Hepatocyte (in vitro differentiated cells): ENCODE results near the gene HPSE2. TPM values are rescaled to one million over a fixed set of nuclear protein-coding genes. Genes with fewer than 3 reads are reported as not detected.

Experiments used
- DNase-seq: peaks from one replicate; pipeline ENCODE4 v3.0.0-alpha.2; 2016; ENCODE audit warnings: low spot score
- H2AFZ ChIP-seq: fragments of 200-600 bp; sonication (generic); 2 replicates; pipeline ENCODE4 v1.6.0; 2016; ENCODE audit warnings: antibody characterized with exemption, mild to moderate bottlenecking
- H3K27ac ChIP-seq: fragments of 200-600 bp; sonication (generic); 2 replicates; pipeline ENCODE4 v1.5.1; 2016; ENCODE audit warnings: mild to moderate bottlenecking
- H3K27me3 ChIP-seq: fragments of 200-600 bp; sonication (generic); 2 replicates; pipeline ENCODE4 v1.6.1; 2016
- H3K36me3 ChIP-seq: fragments of 200-600 bp; sonication (generic); replicated peaks from 2 replicates; pipeline ENCODE4 v1.5.1; 2016; ENCODE audit warnings: low read depth; ENCODE audit not compliant: insufficient read depth
- H3K4me1 ChIP-seq: fragments of 200-600 bp; sonication (generic); 2 replicates; pipeline ENCODE4 v1.5.1; 2016; ENCODE audit warnings: mild to moderate bottlenecking, moderate library complexity; ENCODE audit not compliant: insufficient read depth
- H3K4me2 ChIP-seq: fragments of 200-600 bp; sonication (generic); 2 replicates; pipeline ENCODE4 v1.6.0; 2016
- H3K4me3 ChIP-seq: fragments of 200-600 bp; sonication (generic); 2 replicates; pipeline ENCODE4 v1.5.1; 2016; ENCODE audit warnings: mild to moderate bottlenecking
- H3K79me2 ChIP-seq: fragments of 200-600 bp; sonication (generic); 2 replicates; pipeline ENCODE4 v1.6.0; 2017; ENCODE audit warnings: mild to moderate bottlenecking
- H3K9me2 ChIP-seq: fragments of 200-600 bp; sonication (generic); replicated peaks from 2 replicates; pipeline ENCODE4 v1.6.0; 2017; ENCODE audit warnings: mild to moderate bottlenecking; ENCODE audit not compliant: insufficient read depth
- H3K9me3 ChIP-seq: fragments of 200-600 bp; sonication (generic); 2 replicates; pipeline ENCODE4 v1.5.1; 2016; ENCODE audit warnings: low read depth, mild to moderate bottlenecking
- H4K20me1 ChIP-seq: fragments of 200-600 bp; sonication (generic); 2 replicates; pipeline ENCODE4 v1.6.0; 2016; ENCODE audit warnings: mild to moderate bottlenecking; ENCODE audit not compliant: insufficient read depth, poor library complexity, severe bottlenecking
- CTCF ChIP-seq: fragments of 200-600 bp; sonication (generic); IDR thresholded peaks from 2 replicates; pipeline ENCODE4 v1.5.1; 2016; ENCODE audit warnings: antibody characterized with exemption, mild to moderate bottlenecking; ENCODE audit not compliant: poor library complexity
- EZH2 ChIP-seq: fragments of 200-600 bp; sonication (generic); IDR thresholded peaks from 2 replicates; pipeline ENCODE4 v1.6.1; 2016; ENCODE audit warnings: antibody characterized with exemption, mild to moderate bottlenecking, borderline replicate concordance
- EZH2phosphoT487 ChIP-seq: fragments of 200-600 bp; sonication (generic); IDR thresholded peaks from one replicate; pipeline ENCODE4 v1.6.1; 2018; ENCODE audit warnings: antibody characterized with exemption, mild to moderate bottlenecking, low read depth, moderate library complexity; ENCODE audit not compliant: unreplicated experiment, severe bottlenecking
- WGBS: methylation state at CpG from one replicate; pipeline ENCODE4 v1.1.6; 2016; ENCODE audit warnings: low lambda C conversion rate; ENCODE audit errors: missing lambda C conversion rate; 5-methylcytosine and 5-hydroxymethylcytosine counted together
- polyA plus RNA-seq: library from polyadenylated mRNA; unstranded; fragments of >200 nt; fragmentation: Nextera tagmentation; extraction: Ambion mirVana; gene quantifications from 2 replicates; pipeline ENCODE4 v1.2.1, GENCODE V29; 2016
- total RNA-seq: library from RNA; depleted of rRNA; stranded (reverse); fragments of >200 nt; gene quantifications from 2 replicates; pipeline ENCODE4 v1.2.3, GENCODE V29; 2014

HPSE2 gene
- total and polyA plus RNA-seq, 2 experiments from 2014 or later, result 3.7 to 5.7 TPM

GRCh38 chr10:98638920-98639319, 596.7 kb downstream of the HPSE2 start:
- H3K4me2 ChIP-seq, result no peak overlapping the region
- WGBS, result 90% methylated on average over 5 of the region's 5 CpGs
- no peak overlapping the region for H3K4me3 ChIP-seq
- H2AFZ ChIP-seq, result no peak overlapping the region
- no peaks in the 10 kb centered on the region for H3K9me3 ChIP-seq
- no peaks in the 10 kb centered on the region for H3K36me3 ChIP-seq
- H3K9me2 ChIP-seq, result no peaks in the 10 kb centered on the region
- no peak for TF ChIP-seq CTCF
- TF ChIP-seq EZH2, result no peak
- no peak for TF ChIP-seq EZH2phosphoT487
- no peaks in the 10 kb centered on the region for H3K4me1 ChIP-seq
- H3K27ac ChIP-seq, result no peak overlapping the region
- no peaks in the 10 kb centered on the region for H3K79me2 ChIP-seq
- no peaks in the 10 kb centered on the region for H3K27me3 ChIP-seq
- H4K20me1 ChIP-seq, result no peaks in the 10 kb centered on the region
- no peak for DNase-seq

GRCh38 chr10:98636921-98637329, 598.7 kb downstream of the HPSE2 start:
- no peaks in the 10 kb centered on the region for H3K27me3 ChIP-seq
- no peaks in the 10 kb centered on the region for H3K9me2 ChIP-seq
- H3K27ac ChIP-seq, result no peak overlapping the region
- H3K4me2 ChIP-seq, result no peak overlapping the region
- H3K36me3 ChIP-seq, result no peaks in the 10 kb centered on the region
- H3K4me3 ChIP-seq, result no peak overlapping the region
- no peaks in the 10 kb centered on the region for H4K20me1 ChIP-seq
- H2AFZ ChIP-seq, result no peak overlapping the region
- H3K4me1 ChIP-seq, result no peaks in the 10 kb centered on the region
- TF ChIP-seq EZH2phosphoT487, result no peak
- no peak for TF ChIP-seq EZH2
- no peak for TF ChIP-seq CTCF
- no peak for DNase-seq
- H3K9me3 ChIP-seq, result no peaks in the 10 kb centered on the region
- no peaks in the 10 kb centered on the region for H3K79me2 ChIP-seq

DNA sequence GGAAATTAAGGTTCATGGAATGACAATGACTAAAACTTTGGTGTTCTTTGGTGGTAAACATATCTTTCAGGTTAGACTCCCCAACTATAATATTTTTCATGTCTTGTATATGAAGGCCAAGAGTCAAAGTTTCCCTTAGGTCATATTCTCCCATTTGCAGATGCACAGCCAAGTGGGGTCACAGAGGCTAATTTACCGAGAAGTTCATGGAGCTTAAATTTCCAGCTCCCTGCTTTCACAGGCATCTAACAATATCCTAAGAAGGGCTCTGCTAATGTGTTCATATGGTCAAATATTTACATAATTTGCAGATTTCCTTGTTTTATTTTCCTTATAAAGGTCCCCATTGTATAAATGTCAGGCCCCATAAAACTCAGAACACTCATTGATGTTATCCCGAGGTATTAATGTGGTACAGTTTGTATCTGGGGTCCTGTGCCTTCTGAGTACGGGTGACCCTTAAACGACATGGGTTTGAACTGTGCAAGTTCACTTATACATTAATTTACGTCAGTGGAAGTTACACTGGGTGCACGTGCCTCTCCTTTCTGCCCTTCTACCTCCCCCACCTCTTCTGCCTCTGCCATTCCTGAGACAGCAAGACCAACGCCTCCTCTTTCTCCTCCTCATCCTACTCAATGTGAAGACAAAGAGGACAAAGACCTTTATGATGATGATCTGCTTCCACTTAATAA, 603.0 kb downstream of the HPSE2 start:
- Histone ChIP-seq H3K9me3 (no peaks in the 10 kb centered on the region), H3K4me1 (no peaks in the 10 kb centered on the region), H3K27ac (no peak overlapping the region), H3K27me3 (no peaks in the 10 kb centered on the region), H4K20me1 (no peaks in the 10 kb centered on the region), H3K9me2 (no peaks in the 10 kb centered on the region), H3K79me2 (no peaks in the 10 kb centered on the region), H2AFZ (no peak overlapping the region), H3K36me3 (no peaks in the 10 kb centered on the region), H3K4me3 (no peak overlapping the region), H3K4me2 (no peak overlapping the region)
- TF ChIP-seq EZH2 (no peak), CTCF (no peak), EZH2phosphoT487 (no peak)
- DNase-seq, result no peak
- 73% methylated on average over 7 of the region's 7 CpGs for whole genome bisulfite sequencing

DNA sequence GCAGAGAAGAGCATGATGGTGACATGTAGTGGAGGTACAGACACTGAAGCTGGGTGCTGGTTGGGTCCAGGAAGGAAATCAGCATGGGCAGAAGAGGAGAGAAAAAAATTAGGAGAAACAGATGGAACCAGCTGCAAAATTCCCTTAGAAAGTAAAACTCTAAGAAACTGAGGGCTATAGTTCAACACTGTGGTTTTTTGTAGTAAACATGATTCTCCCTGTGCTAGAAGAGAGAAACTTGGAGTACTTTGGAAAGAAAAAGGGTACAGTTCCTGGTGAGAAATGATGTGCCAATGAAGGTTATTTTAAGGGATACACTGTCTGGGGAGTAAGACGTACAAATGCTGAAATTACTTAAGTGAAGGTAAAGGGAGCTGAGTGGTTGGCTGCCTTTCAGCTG, 607.4 kb downstream of the HPSE2 start:
- no peaks in the 10 kb centered on the region for H3K27me3 ChIP-seq
- H3K4me2 ChIP-seq, result no peak overlapping the region
- no peaks in the 10 kb centered on the region for H3K79me2 ChIP-seq
- 81% methylated on average over 1 of the region's 1 CpG for WGBS
- no peak for DNase-seq
- H3K27ac ChIP-seq, result no peak overlapping the region
- no peaks in the 10 kb centered on the region for H4K20me1 ChIP-seq
- H3K9me3 ChIP-seq, result no peaks in the 10 kb centered on the region
- no peak overlapping the region for H2AFZ ChIP-seq
- no peaks in the 10 kb centered on the region for H3K36me3 ChIP-seq
- no peaks in the 10 kb centered on the region for H3K4me1 ChIP-seq
- no peak for TF ChIP-seq EZH2
- TF ChIP-seq CTCF, result no peak
- H3K4me3 ChIP-seq, result no peak overlapping the region
- H3K9me2 ChIP-seq, result no peaks in the 10 kb centered on the region
